HUDEP-2 (cell line): Measurements from ENCODE around the gene LRRC75B.
"Not testable (repeated sequence)": the region's sequence is repeated elsewhere in the genome, so short reads cannot be mapped to it uniquely, and the experiment has no call there.

Experiments
- DNase-seq, 76 experiments: peaks; one replicate each; lab custom pipeline; 2025; ENCODE audit not compliant: unreplicated experiment in 76 of 76; lab: John Stamatoyannopoulos, UW

LRRC75B gene

GRCh38 chr22:24555165-24556039 is 37.5 kb downstream of the LRRC75B start, which contains the start of gene SNRPD3:
Gene SNRPD3 (plus strand): TSS chr22:24555999. CDS start chr22:24557675, 1,676 bp downstream.
- DNase-seq, result peak; percentile 73 to 100 (median 99)

GRCh38 chr22:24554313-24555164 is 38.3 kb downstream of the LRRC75B start, which contains the start of gene GUCD1:
Gene GUCD1 (minus strand): TSS chr22:24555138. CDS start chr22:24554991, 147 bp downstream.
- DNase-seq, result peak in 20 of 76 experiments; percentile 10 to 68 (median 41)

- peak in 75 of 76 experiments; percentile 69 to 96 (median 89) for DNase-seq
Observed at GRCh38 chr22:24553597-24554312, 39.1 kb downstream of the LRRC75B start.

- DNase-seq, result not testable (repeated sequence)
Observed at GRCh38 chr22:24552503-24553286, 40.2 kb downstream of the LRRC75B start.

- DNase-seq, result peak in 40 of 76 experiments; percentile 3 to 50 (median 23)
Observed at GRCh38 chr22:24550902-24551435, 41.9 kb downstream of the LRRC75B start.

- peak in 33 of 76 experiments; percentile 5 to 67 (median 23) for DNase-seq
Observed at GRCh38 chr22:24550028-24550901, 42.6 kb downstream of the LRRC75B start.

- DNase-seq, result no peak
Observed at GRCh38 chr22:24548812-24549211, 44.1 kb downstream of the LRRC75B start.

- DNase-seq, result no peak
Observed at GRCh38 chr22:24543679-24544243, 49.1 kb downstream of the LRRC75B start.

- DNase-seq, result no peak
Observed at GRCh38 chr22:24543185-24543601, 49.7 kb downstream of the LRRC75B start.

GRCh38 chr22:24542641-24543040 is 50.2 kb downstream of the LRRC75B start:
- no peak for DNase-seq

- no peak for DNase-seq
Observed at GRCh38 chr22:24541681-24542515, 51.0 kb downstream of the LRRC75B start.

- no peak for DNase-seq
Observed at GRCh38 chr22:24540470-24540869, 52.4 kb downstream of the LRRC75B start.

GRCh38 chr22:24536089-24536488 is 56.8 kb downstream of the LRRC75B start:
- peak in 1 of 76 experiments; percentile 15 for DNase-seq
